Upper lobe of left lung (tissue), 6 donors: Measurements from ENCODE around the gene NRXN2. TPM values are rescaled to one million over a fixed set of nuclear protein-coding genes. Genes with fewer than 3 reads are reported as not detected.

Experiments
- ATAC-seq, 2 donors: fragments of 200-7000 bp; cut with Tn5 transposase; one replicate each; pipeline ENCODE4 v1.9.1; 2022; ENCODE audit warnings: mild to moderate bottlenecking in 2 of 2, moderate library complexity in 2 of 2; ENCODE audit not compliant: low FRiP score in 2 of 2
- DNase-seq, 2 donors: peaks; one replicate each; pipeline ENCODE4 v3.0.0-alpha.2; 2019 to 2020
- H3K27ac ChIP-seq, 4 donors: fragments of 200-600 bp; sonication (generic); one replicate each; pipeline ENCODE4 v1.5.1; 2016 to 2019
- H3K27me3 ChIP-seq, 4 donors: fragments of 200-600 bp; sonication (generic); one replicate each; pipeline ENCODE4 v1.5.1; 2017 to 2019
- H3K36me3 ChIP-seq, 4 donors: fragments of 200-600 bp; sonication (generic); one replicate each; pipeline ENCODE4 v1.5.1; 2016 to 2019
- H3K4me1 ChIP-seq, 4 donors: fragments of 200-600 bp; sonication (generic); one replicate each; pipeline ENCODE4 v1.5.1; 2018 to 2019
- H3K4me3 ChIP-seq, 4 donors: fragments of 200-600 bp; sonication (generic); one replicate each; pipeline ENCODE4 v1.5.1; 2017 to 2019; ENCODE audit warnings: mild to moderate bottlenecking in 2 of 4, moderate library complexity in 1 of 4
- H3K9me3 ChIP-seq, 4 donors: fragments of 200-600 bp; sonication (generic); one replicate each; pipeline ENCODE4 v1.5.1; 2018 to 2019
- CTCF ChIP-seq, 6 experiments: fragments of 450-650 bp in 4 of 6; fragments of 200-600 bp in 2 of 6; sonication (generic) in 2 of 6; IDR thresholded peaks; one replicate each; pipeline ENCODE4 v1.5.1; 2016 to 2019; ENCODE audit warnings: antibody characterized with exemption in 6 of 6
- EP300 ChIP-seq, 4 donors: sonication (generic); formaldehyde crosslinking; IDR thresholded peaks; one replicate each; pipeline ENCODE4 v1.5.1; 2017; ENCODE audit warnings: antibody characterized with exemption in 4 of 4, control low read depth in 2 of 4
- POLR2A ChIP-seq, 4 donors: fragments of 450-650 bp; IDR thresholded peaks; one replicate each; pipeline ENCODE4 v1.5.1; 2016 to 2017; ENCODE audit warnings: antibody characterized with exemption in 4 of 4, mild to moderate bottlenecking in 2 of 4
- POLR2AphosphoS5 ChIP-seq, 2 donors: sonication (generic); formaldehyde crosslinking; IDR thresholded peaks; one replicate each; pipeline ENCODE4 v1.5.1; 2017; ENCODE audit warnings: antibody characterized with exemption in 2 of 2
- WGBS, 2 donors: methylation state at CpG; one replicate each; pipeline ENCODE4 v1.1.5; 2017 to 2018; 5-methylcytosine and 5-hydroxymethylcytosine counted together
- total RNA-seq, 6 donors: library from RNA; depleted of rRNA in 4 of 6; stranded (reverse); fragments of >200 nt in 4 of 6; gene quantifications; one replicate each; pipeline versions ENCODE4 v1.1.0 to v1.2.1, GENCODE V29; 2016 to 2021
- donor health status: DM: no; HTN: no; CAD: no; lungs with moderate emphysema.
- donor health status: DM: no; HTN: yes; CAD: no; lungs with severe emphysema.

The NRXN2 gene
- total RNA-seq, 6 donors from 2014 or later, result 0.59 to 21.6 (median 2.9) TPM; not detected in 2

DNA sequence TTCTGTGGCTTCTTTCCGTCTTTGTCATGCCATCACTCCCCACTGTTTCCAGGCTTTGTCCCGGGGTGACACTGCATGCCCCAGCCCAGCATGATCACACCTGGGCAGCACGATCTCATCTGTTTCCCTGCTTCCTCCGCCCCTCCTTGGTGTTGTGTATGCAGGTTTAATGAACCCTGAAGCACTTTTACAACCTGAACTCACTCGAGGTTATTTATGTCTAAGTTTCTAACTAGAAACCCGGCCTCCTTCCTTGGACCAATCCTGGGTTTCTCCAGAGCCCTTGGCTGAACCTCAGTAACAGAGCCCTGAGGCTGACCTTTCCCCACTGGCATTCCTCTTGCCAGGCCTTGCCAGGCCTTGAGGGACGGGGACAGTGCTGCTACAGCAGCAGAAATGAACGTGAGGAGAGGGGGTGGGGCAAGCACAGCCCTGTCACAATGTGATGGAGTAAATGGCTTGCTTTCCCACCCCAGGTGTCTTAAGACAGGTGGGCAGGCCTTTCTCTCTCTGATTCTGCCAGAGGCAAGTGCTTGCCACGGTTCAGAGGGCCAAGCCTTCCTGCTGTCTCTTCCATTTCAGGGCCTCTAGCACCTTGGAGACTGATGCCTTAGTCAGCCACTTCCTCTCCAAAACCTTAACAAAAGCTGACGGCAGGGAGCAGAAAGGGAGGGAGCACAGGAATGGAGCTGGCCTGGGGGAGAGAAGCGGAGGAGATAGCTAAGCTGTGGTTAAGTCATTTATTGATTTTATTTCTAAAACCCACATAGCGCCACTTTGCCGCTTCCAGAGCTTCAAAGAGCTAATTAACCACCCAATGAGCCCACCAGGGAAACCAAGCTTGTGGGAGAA lies 39.9 kb upstream of the NRXN2 start:
- no peaks in the 10 kb centered on the region for H3K9me3 ChIP-seq
- no peaks in the 10 kb centered on the region for H3K27me3 ChIP-seq
- peak in 1 of 2 donors; percentile 2 for TF ChIP-seq POLR2AphosphoS5 (IDR thresholded peaks at IDR 0.05)
- no peak for TF ChIP-seq POLR2A (IDR thresholded peaks at IDR 0.05)
- no peak overlapping the region for H3K4me3 ChIP-seq
- peaks cover 23 to 46% (median 29%) of the 10 kb centered on the region in 4 donors for H3K4me1 ChIP-seq
- DNase-seq (no peak), ATAC-seq (no peak)
- H3K36me3 ChIP-seq, result peaks cover 34 to 62% (median 56%) of the 10 kb centered on the region in 4 donors
- 58 to 71% methylated on average over 13 of the region's 13 CpGs for WGBS, 2 donors
- H3K27ac ChIP-seq, result peak overlapping the region in 3 of 4 donors; percentile 0 to 67 (median 50)

DNA sequence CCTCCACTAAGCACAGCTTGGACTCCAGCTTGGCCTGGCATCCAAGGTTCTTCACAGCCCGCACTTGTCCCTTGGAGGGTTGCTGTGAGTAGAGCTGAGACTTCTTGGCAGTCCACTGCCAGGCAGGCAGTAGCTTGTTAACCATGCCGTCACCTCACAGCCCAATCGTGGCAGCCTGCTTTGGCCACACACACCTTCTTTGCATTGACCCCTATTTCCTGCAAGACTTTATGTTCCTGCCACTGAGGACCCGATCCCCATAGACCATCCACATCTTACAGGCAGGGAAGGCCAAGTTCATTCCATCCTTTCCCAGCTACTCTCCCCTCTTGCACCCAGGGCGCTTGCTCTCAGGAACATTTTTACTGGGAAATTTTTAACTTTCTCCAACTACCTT lies 39.3 kb upstream of the NRXN2 start:
- DNase-seq, result no peak
- Histone ChIP-seq H3K36me3 (peaks cover 28 to 56% (median 50%) of the 10 kb centered on the region in 4 donors), H3K9me3 (no peaks in the 10 kb centered on the region), H3K4me3 (no peak overlapping the region), H3K27me3 (no peaks in the 10 kb centered on the region), H3K4me1 (peaks cover 18 to 41% (median 26%) of the 10 kb centered on the region in 4 donors), H3K27ac (peak overlapping the region in 2 of 4 donors; percentile 0 to 50)
- TF ChIP-seq POLR2AphosphoS5 (IDR thresholded peaks at IDR 0.05), result no peak
- 64 to 82% methylated on average over 5 of the region's 5 CpGs for WGBS, 2 donors
- ATAC-seq, result no peak

DNA sequence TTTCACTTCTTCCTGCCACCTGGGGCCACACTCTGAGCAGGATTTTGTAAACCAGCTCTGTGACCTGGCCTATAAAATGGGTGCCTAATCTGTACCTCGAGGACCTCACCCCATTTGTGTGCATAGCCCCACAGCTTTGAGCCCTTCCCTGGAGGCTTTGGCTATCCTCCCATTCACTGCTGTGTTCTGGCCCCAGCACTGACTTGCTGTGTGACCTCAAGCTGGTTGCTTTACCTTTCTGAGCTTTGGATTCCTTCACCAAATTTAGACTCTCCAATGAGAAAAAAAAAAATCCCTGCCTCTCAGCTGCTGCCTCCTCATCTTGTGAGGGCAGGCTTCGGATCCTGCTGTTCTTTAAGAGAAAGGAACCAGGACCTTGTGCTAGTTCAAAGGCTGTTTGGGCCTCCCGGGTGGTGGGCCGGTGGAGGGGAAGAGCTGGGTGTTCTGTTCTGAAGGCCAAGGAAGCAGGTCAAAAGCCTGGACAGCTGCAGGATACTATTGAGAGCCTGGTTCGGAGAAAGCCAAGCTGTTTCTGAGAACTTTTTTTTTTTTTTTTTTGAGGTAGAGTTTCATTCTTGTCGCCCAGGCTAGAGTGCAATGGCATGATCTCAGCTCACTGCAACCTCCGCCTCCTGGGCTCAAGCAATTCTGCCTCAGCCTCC lies 37.9 kb upstream of the NRXN2 start:
- H3K27me3 ChIP-seq, result no peaks in the 10 kb centered on the region
- no peak for TF ChIP-seq POLR2AphosphoS5 (IDR thresholded peaks at IDR 0.05)
- no peak for TF ChIP-seq EP300 (IDR thresholded peaks at IDR 0.05)
- TF ChIP-seq POLR2A (IDR thresholded peaks at IDR 0.05), result no peak
- TF ChIP-seq CTCF (IDR thresholded peaks at IDR 0.05), result no peak
- peaks cover 18 to 38% (median 26%) of the 10 kb centered on the region in 4 donors for H3K4me1 ChIP-seq
- H3K36me3 ChIP-seq, result peaks cover 16 to 42% (median 36%) of the 10 kb centered on the region in 4 donors
- no peak overlapping the region for H3K4me3 ChIP-seq
- DNase-seq, result no peak
- H3K9me3 ChIP-seq, result no peaks in the 10 kb centered on the region
- 62 to 66% methylated on average over 7 of the region's 7 CpGs for WGBS, 2 donors
- peak overlapping the region in 2 of 4 donors; percentile 20 to 53 for H3K27ac ChIP-seq
- no peak for ATAC-seq

DNA sequence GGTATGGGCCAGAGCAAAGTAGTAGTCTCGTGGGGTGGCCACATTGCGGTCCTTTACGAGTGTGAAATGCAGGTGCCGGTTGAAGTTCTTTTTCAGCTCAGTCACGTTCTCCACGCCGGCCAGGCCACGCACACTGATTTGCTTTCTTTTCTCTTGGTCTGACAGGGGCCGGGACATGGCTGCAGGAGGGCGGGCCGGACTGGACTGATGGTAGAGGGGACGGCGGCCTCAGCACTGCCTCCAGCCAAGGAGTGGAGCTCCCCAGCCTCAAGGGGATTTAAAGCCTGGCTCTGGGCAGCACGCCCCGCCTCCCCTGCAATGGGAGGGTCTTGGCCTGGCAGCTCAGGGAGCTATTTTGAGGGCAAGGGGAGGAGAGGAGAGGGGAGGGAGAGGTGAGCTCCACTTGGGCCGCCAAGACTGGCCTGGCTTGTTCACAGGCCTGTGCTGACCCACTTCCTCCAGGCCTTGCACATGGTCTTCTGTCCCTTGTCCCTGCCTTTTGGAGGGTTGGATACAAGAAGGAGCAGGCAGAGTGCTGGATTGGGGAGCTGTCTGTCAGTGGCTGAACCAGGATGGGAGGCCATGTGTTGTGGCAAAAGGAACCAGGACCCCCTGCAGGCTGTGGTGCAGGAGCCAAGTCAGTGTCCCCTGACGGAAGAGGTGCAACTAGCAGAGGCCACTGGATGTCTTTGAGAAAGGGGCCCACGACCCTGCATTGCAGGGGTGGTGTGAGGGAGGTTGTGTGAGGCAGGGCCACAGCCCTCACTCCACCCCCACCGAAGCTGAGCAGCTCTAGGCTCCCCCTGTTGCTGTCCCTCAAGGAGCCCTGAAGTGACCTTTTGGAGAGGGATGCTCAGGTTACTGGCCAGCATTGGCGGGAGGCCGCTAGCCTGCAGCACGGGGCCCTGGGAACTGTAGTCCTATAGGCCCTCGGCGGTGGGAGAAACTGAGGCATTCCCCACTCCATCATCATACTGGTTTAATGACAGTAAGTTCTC lies 37.0 kb upstream of the NRXN2 start, which contains the start of gene PYGM:
Gene PYGM, minus strand, starts transcription at position 253 of the 998 bp plus-strand sequence. Its CDS starts 76 bp downstream, at position 177.
- 69 to 72% methylated on average over 17 to 24 of the region's 24 CpGs for WGBS, 2 donors
- H3K4me3 ChIP-seq, result no peak within 1 kb of the TSS
- TF ChIP-seq POLR2AphosphoS5 (IDR thresholded peaks at IDR 0.05) (no peak), EP300 (IDR thresholded peaks at IDR 0.05) (no peak), POLR2A (IDR thresholded peaks at IDR 0.05) (no peak), CTCF (IDR thresholded peaks at IDR 0.05) (no peak)
- H3K4me1 ChIP-seq, result peaks cover 18 to 35% (median 24%) of the 10 kb centered on the region in 4 donors
- peaks cover 8 to 33% (median 27%) of the 10 kb centered on the region in 4 donors for H3K36me3 ChIP-seq
- H3K27me3 ChIP-seq, result no peaks in the 10 kb centered on the region
- ATAC-seq (peak; percentile 70 to 82), DNase-seq (peak in 1 of 2 donors; percentile 85)
- no peaks in the 10 kb centered on the region for H3K9me3 ChIP-seq
- H3K27ac ChIP-seq, result peak within 1 kb of the TSS in 3 of 4 donors; percentile 20 to 53 (median 46)

GRCh38 chr11:64759131-64759721 lies 36.2 kb upstream of the NRXN2 start:
- peaks cover 0 to 25% (median 19%) of the 10 kb centered on the region in 4 donors for H3K36me3 ChIP-seq
- DNase-seq (peak in 1 of 2 donors; percentile 87), ATAC-seq (no peak)
- peaks cover 18 to 32% (median 20%) of the 10 kb centered on the region in 4 donors for H3K4me1 ChIP-seq
- TF ChIP-seq EP300 (IDR thresholded peaks at IDR 0.05) (no peak), POLR2A (IDR thresholded peaks at IDR 0.05) (no peak), POLR2AphosphoS5 (IDR thresholded peaks at IDR 0.05) (no peak), CTCF (IDR thresholded peaks at IDR 0.05) (no peak)
- no peaks in the 10 kb centered on the region for H3K27me3 ChIP-seq
- H3K27ac ChIP-seq, result peak overlapping the region in 3 of 4 donors; percentile 20 to 53 (median 46)
- WGBS, 2 donors, result 66 to 72% methylated on average over 9 to 21 of the region's 21 CpGs
- H3K9me3 ChIP-seq, result no peaks in the 10 kb centered on the region
- no peak overlapping the region for H3K4me3 ChIP-seq
